Activated naive CD4-positive, alpha-beta T cell treated with anti-CD3 and anti-CD28 coated beads for 36 hours (primary cell): Measurements from ENCODE around the gene KRTAP5-8. TPM values are rescaled to one million over a fixed set of nuclear protein-coding genes. Genes with fewer than 3 reads are reported as not detected.
"Not testable (repeated sequence)": the region's sequence is repeated elsewhere in the genome, so short reads cannot be mapped to it uniquely, and the experiment has no call there.

Source experiments
- CTCF ChIA-PET: fragments of 350-600 bp; sonication (Branson Sonifier 250); formaldehyde crosslinking; loops from one replicate; lab custom pipeline; 2021; ENCODE audit warnings: antibody characterized with exemption; lab: Charles Lee
- DNase-seq: peaks from one replicate; pipeline ENCODE4 v3.0.0-alpha.2; 2020
- H3K27ac Mint-ChIP-seq: one replicate; pipeline ENCODE4 v1.8.0; 2021; ENCODE audit warnings: mild to moderate bottlenecking, mixed read lengths
- H3K27me3 Mint-ChIP-seq: one replicate; pipeline ENCODE4 v1.8.0; 2021; ENCODE audit warnings: low read depth, mixed read lengths
- H3K36me3 Mint-ChIP-seq: one replicate; pipeline ENCODE4 v1.8.0; 2021; ENCODE audit warnings: low read depth, mixed read lengths
- H3K4me1 Mint-ChIP-seq: one replicate; pipeline ENCODE4 v1.8.0; 2021; ENCODE audit warnings: low read depth, mixed read lengths
- H3K4me3 Mint-ChIP-seq: one replicate; pipeline ENCODE4 v1.8.0; 2021; ENCODE audit warnings: mild to moderate bottlenecking, moderate library complexity, mixed read lengths
- H3K9me3 Mint-ChIP-seq: one replicate; pipeline ENCODE4 v1.8.0; 2021; ENCODE audit warnings: mixed read lengths
- intact Hi-C: fragments of 100-400 bp; cut with micrococcal nuclease; formaldehyde crosslinking; loops from one replicate; pipeline ENCODE4 v1.15.1; 2023
- total RNA-seq, 2 experiments: library from RNA; stranded (reverse); gene quantifications; one replicate each; pipeline ENCODE4 v1.2.3, GENCODE V29; 2021

The KRTAP5-8 gene
- total RNA-seq, 2 experiments from 2014 or later: not detected

DNA sequence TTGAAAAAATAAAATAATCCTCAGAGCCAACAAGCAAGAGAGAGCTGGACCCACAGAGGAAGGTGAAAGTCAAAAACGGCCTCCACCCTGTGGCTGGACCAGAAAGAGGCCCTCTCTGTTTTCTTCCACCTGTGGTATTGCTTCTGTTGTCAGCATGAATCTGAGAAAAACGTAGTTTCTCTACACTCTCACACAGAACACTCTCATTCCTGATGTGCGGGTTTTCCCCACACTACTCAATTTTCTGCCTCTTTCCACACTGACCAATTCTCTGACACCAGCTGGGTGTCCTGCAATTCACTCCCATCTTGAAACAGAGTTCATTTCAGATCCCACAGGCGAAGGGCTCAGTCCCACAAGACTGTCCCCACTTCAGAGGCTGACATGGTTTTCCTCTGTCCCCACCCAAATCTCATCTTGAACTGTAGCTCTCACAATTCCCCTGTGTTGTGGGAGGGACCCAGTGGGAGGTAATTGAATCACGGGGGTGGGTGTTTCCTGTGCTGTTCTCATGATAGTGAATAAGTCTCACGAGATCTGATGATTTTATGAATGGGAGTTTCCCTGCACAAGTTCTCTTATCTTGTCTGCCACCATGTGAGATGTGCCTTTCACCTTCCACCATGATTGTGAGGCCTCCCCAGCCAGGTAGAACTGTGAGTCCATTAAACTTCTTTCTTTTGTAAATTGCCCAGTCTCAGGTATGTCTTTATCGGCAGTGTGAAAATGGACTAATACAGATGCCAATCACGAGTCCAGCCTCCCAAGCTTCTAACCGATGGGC lies 2.9 kb downstream of the KRTAP5-8 start:
- H3K4me3 Mint-ChIP-seq, CTCF ChIA-PET, H3K27me3 Mint-ChIP-seq, H3K36me3 Mint-ChIP-seq, intact Hi-C loops, DNase-seq, H3K27ac Mint-ChIP-seq: not testable (repeated sequence)
- H3K9me3 Mint-ChIP-seq: peaks cover 12% of the 10 kb centered on the region
- H3K4me1 Mint-ChIP-seq: peaks cover 19% of the 10 kb centered on the region

DNA sequence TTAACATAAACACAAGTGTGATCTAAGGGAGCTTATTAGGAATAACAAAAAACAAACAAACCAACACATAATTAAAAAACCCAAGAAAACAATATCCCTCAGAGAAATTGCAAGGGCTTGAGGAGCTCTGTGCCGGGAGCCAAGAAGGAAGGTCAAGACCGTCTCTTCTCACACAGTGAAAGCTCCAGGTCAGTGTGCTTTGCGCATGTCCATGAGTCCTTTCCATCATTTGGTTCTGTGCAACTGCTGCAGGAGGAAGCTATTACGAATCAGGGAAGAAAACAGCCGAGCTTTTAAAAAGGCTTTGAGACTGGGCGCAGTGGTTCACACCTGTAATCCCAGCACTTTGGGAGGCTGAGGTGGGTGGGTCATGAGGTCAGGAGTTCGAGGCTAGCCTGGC lies 4.6 kb downstream of the KRTAP5-8 start:
- DNase-seq: no peak
- intact Hi-C loops: no loop called here
- peaks cover 12% of the 10 kb centered on the region for H3K9me3 Mint-ChIP-seq
- peaks cover 1% of the 10 kb centered on the region for H3K36me3 Mint-ChIP-seq
- peaks cover 19% of the 10 kb centered on the region for H3K4me1 Mint-ChIP-seq
- peaks cover 12% of the 10 kb centered on the region for H3K27me3 Mint-ChIP-seq
- CTCF ChIA-PET: no interaction called here
- no peak overlapping the region for H3K4me3 Mint-ChIP-seq
- H3K27ac Mint-ChIP-seq: no peak overlapping the region

DNA sequence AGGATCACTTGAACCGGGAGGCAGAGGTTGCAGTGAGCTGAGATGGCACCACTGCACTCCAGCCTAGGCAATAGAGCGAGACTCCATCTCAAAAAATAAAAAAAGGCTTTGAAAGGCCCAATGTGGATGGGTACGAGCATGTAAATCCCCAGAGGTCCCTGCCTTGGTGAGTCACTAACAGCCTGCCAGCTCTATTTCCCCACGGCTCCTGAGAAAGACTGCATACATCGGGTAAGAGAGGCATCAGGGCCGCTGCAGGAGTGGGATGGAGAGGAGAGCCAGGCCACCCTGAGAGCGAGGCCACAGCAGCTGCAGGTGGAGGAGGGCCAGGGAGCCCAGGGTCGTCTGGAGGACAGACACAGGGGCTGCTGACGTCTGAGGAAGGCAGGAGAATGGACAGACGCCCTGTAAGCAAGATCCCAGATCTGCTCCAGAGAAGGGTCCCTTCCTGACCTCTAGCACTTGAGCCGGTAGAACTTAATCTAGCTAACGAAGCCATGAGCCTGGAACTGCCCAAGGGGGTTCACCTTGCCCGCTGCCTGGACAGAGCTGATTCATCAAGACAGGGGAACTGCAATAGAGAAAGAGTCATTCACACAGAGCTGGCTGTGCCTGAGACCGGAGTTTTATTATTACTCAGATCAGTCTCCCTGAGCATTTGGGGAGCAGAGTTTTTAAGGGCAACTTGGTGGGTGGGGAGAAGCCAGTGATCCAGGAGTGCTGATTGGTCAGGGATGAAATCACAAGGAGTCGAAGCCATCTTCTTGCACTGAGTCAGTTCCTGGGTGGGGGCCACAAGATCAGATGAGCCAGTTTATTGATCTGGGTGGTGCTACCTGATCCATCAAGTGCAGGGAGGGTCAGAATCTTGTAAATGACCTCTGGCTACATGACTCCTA lies 5.3 kb downstream of the KRTAP5-8 start:
- peak; percentile 38 for DNase-seq
- CTCF ChIA-PET: no interaction called here
- Mint-ChIP-seq H3K36me3 (peaks cover 1% of the 10 kb centered on the region), H3K27ac (no peak overlapping the region), H3K9me3 (peaks cover 12% of the 10 kb centered on the region), H3K27me3 (peaks cover 12% of the 10 kb centered on the region), H3K4me3 (no peak overlapping the region), H3K4me1 (peaks cover 19% of the 10 kb centered on the region)
- intact Hi-C loops: no loop called here

DNA sequence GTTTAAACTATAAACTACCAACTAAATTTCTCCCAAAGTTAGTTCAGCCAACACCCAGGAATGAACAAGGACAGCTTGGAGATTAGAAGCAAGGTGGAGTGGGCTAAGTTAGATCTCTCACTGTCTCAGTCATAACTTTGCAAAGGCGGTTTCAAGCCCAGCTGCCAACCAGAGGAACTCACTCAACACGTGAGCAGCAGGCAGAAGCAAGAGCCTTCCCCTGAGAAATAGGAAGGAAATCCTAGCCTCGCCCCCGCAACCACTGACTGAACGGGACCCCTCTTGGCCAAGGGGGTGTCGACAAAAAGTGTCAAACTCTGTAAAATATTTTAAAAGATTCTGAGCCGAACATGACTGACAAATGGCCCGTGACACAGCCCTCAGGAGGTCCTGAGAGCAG lies 6.0 kb downstream of the KRTAP5-8 start:
- H3K27me3 Mint-ChIP-seq: peaks cover 12% of the 10 kb centered on the region
- H3K27ac Mint-ChIP-seq: no peak overlapping the region
- DNase-seq: peak; percentile 19
- intact Hi-C loops: no loop called here
- H3K4me1 Mint-ChIP-seq: peaks cover 19% of the 10 kb centered on the region
- no peak overlapping the region for H3K4me3 Mint-ChIP-seq
- H3K36me3 Mint-ChIP-seq: peaks cover 1% of the 10 kb centered on the region
- peaks cover 12% of the 10 kb centered on the region for H3K9me3 Mint-ChIP-seq
- CTCF ChIA-PET: no interaction called here

DNA sequence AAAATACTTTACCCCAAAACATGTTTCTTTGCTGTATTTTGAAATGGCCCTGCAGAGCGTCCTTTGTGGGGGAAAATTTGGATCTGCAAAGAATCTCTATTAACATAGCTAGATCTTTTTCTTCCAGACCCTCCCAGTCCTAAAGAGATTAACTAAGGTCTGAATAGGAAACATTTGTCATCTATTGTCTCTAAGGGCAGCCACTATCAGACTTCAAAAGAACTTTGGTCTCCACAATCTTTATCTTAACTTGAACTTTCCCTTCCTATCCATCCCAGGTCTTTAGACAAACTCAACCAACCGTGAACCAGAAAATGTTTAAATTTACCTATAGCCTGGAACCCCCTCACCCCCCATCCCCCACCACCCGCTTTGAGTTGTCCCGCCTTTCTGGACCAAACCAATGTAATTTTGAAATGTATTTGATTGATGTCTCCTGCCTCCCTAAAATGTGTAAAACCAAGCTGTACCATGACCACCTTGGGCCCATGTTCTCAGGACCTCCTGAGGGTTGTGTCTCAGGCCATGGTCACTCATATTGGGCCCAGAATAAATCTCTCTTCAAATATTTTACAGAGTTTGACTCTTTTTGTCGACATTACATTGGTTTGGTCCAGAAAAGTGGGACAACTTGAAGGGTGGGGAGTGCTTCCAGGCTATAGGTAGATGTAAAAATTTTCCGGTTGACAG lies 6.8 kb downstream of the KRTAP5-8 start:
- Mint-ChIP-seq H3K4me1 (peaks cover 19% of the 10 kb centered on the region), H3K9me3 (peaks cover 12% of the 10 kb centered on the region), H3K4me3 (no peak overlapping the region), H3K36me3 (peaks cover 1% of the 10 kb centered on the region), H3K27ac (no peak overlapping the region), H3K27me3 (peaks cover 17% of the 10 kb centered on the region)
- no peak for DNase-seq
- intact Hi-C loops: no loop called here
- CTCF ChIA-PET: interaction anchor here (0.5 kb wide), 1 partner anchor 1833 kb away, joined by 3 read pairs; no protein-coding TSS in a partner anchor

DNA sequence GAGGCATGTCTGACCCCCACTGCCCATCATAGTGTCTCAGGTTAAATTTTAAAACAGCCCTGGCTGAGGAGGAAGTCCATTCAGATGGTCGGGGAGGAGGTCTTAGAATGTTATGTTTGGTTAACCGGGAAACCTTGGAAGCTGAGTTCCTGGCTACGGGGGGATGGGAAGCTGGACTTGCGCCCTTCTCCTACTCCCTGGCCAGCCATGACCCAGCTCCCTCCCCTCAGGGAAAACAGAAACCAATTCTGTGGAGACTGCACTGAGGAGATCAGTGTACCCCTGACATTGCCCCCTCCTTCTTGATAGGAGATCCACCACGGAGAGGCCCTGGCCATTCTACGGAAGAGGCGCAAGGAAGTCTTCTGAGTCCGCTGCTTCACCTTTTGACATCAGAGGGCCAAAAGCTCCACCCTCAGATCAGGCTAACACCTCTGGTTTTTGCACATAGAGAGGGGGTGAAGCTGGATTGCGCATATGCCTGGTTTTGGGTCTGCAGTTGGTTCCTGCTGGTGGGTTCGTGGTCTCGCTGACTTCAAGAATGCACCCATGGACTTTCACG lies 7.7 kb downstream of the KRTAP5-8 start:
- H3K9me3 Mint-ChIP-seq: peaks cover 12% of the 10 kb centered on the region
- no peak overlapping the region for H3K27ac Mint-ChIP-seq
- DNase-seq: no peak
- intact Hi-C loops: no loop called here
- CTCF ChIA-PET: no interaction called here
- H3K27me3 Mint-ChIP-seq: peaks cover 19% of the 10 kb centered on the region
- no peak overlapping the region for H3K4me3 Mint-ChIP-seq
- peaks cover 19% of the 10 kb centered on the region for H3K4me1 Mint-ChIP-seq
- peaks cover 1% of the 10 kb centered on the region for H3K36me3 Mint-ChIP-seq

DNA sequence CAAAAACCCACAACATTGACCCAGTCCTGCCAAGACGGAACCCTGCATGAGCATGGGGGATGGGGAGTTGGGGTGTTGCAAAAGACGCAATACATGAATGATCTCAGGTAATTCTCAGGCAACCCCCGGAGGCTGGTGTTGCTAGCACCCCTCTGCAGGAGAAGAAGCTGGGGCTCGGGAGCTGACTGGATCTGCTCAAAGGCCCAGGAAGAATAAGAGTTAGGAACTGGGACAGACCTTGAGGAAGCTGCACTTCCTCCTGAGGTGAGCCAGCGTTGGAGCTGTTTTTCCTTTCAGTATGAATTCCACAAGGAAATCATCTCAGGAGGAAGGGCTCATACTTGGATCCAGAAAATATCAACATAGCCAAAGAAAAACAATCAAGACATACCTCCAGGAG lies 10.3 kb downstream of the KRTAP5-8 start, which contains the start of gene KRTAP5-9:
Gene KRTAP5-9, plus strand, starts transcription at position 301 of the 400 bp plus-strand sequence. CDS start 238 bp downstream, outside the sequence.
- CTCF ChIA-PET: interaction anchor here (0.5 kb wide), 1 partner anchor 28 kb away, joined by 4 read pairs; no protein-coding TSS in a partner anchor
- H3K27me3 Mint-ChIP-seq: peaks cover 15% of the 10 kb centered on the region
- H3K36me3 Mint-ChIP-seq: no peaks in the 10 kb centered on the region
- intact Hi-C loops: no loop called here
- no peak within 1 kb of the TSS for H3K4me3 Mint-ChIP-seq
- no peak within 1 kb of the TSS for H3K27ac Mint-ChIP-seq
- H3K4me1 Mint-ChIP-seq: peaks cover 15% of the 10 kb centered on the region
- DNase-seq: no peak
- no peaks in the 10 kb centered on the region for H3K9me3 Mint-ChIP-seq

DNA sequence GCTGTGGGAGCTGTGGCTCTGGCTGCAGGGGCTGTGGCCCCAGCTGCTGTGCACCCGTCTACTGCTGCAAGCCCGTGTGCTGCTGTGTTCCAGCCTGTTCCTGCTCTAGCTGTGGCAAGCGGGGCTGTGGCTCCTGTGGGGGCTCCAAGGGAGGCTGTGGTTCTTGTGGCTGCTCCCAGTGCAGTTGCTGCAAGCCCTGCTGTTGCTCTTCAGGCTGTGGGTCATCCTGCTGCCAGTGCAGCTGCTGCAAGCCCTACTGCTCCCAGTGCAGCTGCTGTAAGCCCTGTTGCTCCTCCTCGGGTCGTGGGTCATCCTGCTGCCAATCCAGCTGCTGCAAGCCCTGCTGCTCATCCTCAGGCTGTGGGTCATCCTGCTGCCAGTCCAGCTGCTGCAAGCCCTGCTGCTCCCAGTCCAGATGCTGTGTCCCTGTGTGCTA lies 10.9 kb downstream of the KRTAP5-8 start:
- DNase-seq: no peak
- intact Hi-C loops: no loop called here
- H3K4me3 Mint-ChIP-seq: no peak overlapping the region
- CTCF ChIA-PET: interaction anchor here (0.5 kb wide), 1 partner anchor 29 kb away, joined by 4 read pairs; no protein-coding TSS in a partner anchor
- no peak overlapping the region for H3K27ac Mint-ChIP-seq
- no peaks in the 10 kb centered on the region for H3K36me3 Mint-ChIP-seq
- peaks cover 15% of the 10 kb centered on the region for H3K27me3 Mint-ChIP-seq
- H3K9me3 Mint-ChIP-seq: no peaks in the 10 kb centered on the region
- H3K4me1 Mint-ChIP-seq: peaks cover 9% of the 10 kb centered on the region

DNA sequence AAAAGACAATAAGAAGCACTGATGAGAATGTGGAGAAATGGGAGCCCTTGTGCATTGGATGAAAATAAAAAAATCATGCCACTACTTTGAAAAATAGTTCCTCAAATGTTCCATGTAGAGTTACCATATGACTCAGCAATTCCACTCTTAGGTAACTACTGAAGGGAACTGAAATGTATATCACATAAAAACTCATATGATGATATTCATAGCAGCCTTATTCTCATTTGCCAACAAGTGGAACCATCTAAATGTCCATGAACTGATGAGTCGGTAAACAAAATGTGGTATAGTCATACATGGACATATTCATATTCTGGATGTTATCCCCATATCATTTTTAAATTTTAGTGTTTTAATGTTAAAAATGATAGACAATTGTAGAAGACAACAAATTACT lies 13.9 kb downstream of the KRTAP5-8 start:
- H3K27me3 Mint-ChIP-seq: peaks cover 7% of the 10 kb centered on the region
- no peaks in the 10 kb centered on the region for H3K9me3 Mint-ChIP-seq
- H3K36me3 Mint-ChIP-seq: no peaks in the 10 kb centered on the region
- intact Hi-C loops: no loop called here
- peaks cover 3% of the 10 kb centered on the region for H3K4me1 Mint-ChIP-seq
- no peak overlapping the region for H3K27ac Mint-ChIP-seq
- CTCF ChIA-PET: no interaction called here
- DNase-seq: no peak
- H3K4me3 Mint-ChIP-seq: no peak overlapping the region

DNA sequence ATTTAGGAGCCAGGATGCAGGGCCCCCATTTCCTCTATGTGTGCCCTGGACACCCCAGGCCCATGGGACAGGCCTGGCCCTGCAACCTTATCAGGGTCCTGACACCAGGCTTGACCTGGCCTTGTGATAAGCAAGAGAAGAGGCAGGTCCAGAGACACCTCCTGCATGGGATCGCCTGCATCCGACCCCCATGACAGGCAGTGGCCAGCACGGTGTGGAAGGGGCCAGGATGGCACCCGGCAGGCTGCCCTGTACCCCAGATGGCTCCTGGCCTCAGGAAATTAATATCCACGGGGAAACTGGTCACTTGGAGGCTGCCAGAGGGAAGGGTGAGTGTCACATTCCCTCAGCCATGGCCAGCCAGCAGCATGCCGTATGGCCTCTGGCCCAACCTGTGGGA lies 17.2 kb downstream of the KRTAP5-8 start:
- Mint-ChIP-seq H3K27ac (no peak overlapping the region), H3K27me3 (peaks cover 2% of the 10 kb centered on the region), H3K4me3 (no peak overlapping the region), H3K4me1 (peaks cover 3% of the 10 kb centered on the region), H3K9me3 (no peaks in the 10 kb centered on the region), H3K36me3 (no peaks in the 10 kb centered on the region)
- CTCF ChIA-PET: no interaction called here
- intact Hi-C loops: no loop called here
- no peak for DNase-seq

DNA sequence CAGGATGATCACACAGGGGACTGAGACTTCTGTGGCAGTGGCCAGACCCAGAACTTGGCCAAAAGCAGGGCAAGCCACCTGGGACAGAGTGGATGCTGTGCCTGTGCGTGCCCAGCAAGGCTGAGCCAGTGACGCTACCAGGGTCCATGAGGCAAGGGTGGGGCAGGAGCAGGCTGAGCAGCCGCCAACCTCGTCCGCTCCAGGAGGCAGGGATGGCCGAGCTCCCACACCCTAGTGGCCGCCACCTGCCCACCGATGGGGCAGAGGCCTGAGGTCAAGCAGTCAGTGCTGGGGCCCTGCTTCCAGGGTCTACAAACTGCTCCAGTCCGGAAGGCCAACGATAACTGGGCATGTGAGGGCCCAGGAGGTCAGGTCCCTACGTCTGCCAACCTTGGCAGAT lies 17.7 kb downstream of the KRTAP5-8 start:
- Mint-ChIP-seq H3K27ac (no peak overlapping the region), H3K4me1 (peaks cover 3% of the 10 kb centered on the region), H3K27me3 (peaks cover 2% of the 10 kb centered on the region), H3K4me3 (no peak overlapping the region), H3K36me3 (no peaks in the 10 kb centered on the region), H3K9me3 (no peaks in the 10 kb centered on the region)
- DNase-seq: no peak
- intact Hi-C loops: no loop called here
- CTCF ChIA-PET: no interaction called here

DNA sequence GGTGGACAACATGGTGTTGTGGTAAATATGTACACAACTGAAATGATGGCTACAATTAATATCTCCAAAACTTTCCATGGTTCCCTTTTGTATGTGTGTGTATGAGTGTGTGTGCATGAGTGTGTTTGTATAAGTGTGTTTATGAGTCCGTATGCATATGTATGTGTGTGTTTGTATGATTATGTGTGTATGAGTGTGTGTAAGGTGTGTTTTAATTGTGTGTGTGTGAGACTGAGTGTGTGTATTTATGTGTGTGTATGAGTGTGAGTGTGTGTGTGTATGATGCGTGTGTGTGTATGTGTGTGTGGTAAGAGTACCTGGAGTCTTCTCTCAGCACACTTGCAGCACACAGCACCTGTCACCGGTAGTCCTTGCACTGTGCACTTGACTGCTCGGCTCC lies 18.2 kb downstream of the KRTAP5-8 start:
- no peak for DNase-seq
- Mint-ChIP-seq H3K9me3 (no peaks in the 10 kb centered on the region), H3K27ac (no peak overlapping the region), H3K27me3 (peaks cover 4% of the 10 kb centered on the region), H3K36me3 (no peaks in the 10 kb centered on the region), H3K4me1 (peaks cover 3% of the 10 kb centered on the region), H3K4me3 (no peak overlapping the region)
- intact Hi-C loops: no loop called here
- CTCF ChIA-PET: no interaction called here
